ENCODE results near the gene PRKACG. TPM values are rescaled to one million over a fixed set of nuclear protein-coding genes. Genes with fewer than 3 reads are reported as not detected.
A peak's percentile ranks its signal among the peaks of the same experiment; 100 is the strongest.

PRKACG gene
- total RNA-seq, 2 donors from 2014 or later, result not detected

DNA sequence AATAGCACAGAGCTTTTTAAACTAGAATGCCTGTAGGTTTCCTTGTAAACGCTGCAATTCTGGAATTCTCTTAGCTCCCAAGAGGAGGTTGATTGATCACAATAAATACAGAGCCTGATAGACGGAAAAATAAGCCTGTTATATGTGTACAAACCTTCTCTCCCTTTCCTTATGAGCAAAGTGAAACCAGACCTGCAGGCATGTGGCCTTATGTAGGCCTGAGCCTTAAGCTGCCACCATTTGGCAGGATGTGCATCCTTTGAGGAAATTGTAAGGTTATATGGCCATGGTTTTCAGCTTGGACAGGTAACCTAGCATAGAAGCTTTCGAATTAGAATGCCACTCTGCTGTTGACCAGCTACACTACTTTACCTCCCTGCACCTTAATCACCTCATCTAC lies 49.1 kb downstream of the PRKACG start:
- intact Hi-C loops (cut with DNase I), result no loop called here
- ATAC-seq, result no peak
- 65 to 77% methylated on average over 3 of the region's 3 CpGs for WGBS, 2 donors
- H3K27me3 ChIP-seq, result no peaks in the 10 kb centered on the region
- no peaks in the 10 kb centered on the region for H3K36me3 ChIP-seq (replicated peaks in 1 of 2; ENCODE audit: insufficient read depth in 1 of 2, low read depth in 2 of 2)
- DNase-seq, result no peak
- no peak overlapping the region for H3K4me3 ChIP-seq
- H3K9me3 ChIP-seq, result no peaks in the 10 kb centered on the region
- TF ChIP-seq, protein P1, sequence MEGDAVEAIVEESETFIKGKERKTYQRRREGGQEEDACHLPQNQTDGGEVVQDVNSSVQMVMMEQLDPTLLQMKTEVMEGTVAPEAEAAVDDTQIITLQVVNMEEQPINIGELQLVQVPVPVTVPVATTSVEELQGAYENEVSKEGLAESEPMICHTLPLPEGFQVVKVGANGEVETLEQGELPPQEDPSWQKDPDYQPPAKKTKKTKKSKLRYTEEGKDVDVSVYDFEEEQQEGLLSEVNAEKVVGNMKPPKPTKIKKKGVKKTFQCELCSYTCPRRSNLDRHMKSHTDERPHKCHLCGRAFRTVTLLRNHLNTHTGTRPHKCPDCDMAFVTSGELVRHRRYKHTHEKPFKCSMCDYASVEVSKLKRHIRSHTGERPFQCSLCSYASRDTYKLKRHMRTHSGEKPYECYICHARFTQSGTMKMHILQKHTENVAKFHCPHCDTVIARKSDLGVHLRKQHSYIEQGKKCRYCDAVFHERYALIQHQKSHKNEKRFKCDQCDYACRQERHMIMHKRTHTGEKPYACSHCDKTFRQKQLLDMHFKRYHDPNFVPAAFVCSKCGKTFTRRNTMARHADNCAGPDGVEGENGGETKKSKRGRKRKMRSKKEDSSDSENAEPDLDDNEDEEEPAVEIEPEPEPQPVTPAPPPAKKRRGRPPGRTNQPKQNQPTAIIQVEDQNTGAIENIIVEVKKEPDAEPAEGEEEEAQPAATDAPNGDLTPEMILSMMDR (IDR thresholded peaks at IDR 0.05), result no peak
- TF ChIP-seq POLR2A (IDR thresholded peaks at IDR 0.05), result no peak
- peak overlapping the region in 1 of 4 donors; percentile 56 for H3K27ac ChIP-seq
- peaks cover 29% of the 10 kb centered on the region for H3K4me1 ChIP-seq

DNA sequence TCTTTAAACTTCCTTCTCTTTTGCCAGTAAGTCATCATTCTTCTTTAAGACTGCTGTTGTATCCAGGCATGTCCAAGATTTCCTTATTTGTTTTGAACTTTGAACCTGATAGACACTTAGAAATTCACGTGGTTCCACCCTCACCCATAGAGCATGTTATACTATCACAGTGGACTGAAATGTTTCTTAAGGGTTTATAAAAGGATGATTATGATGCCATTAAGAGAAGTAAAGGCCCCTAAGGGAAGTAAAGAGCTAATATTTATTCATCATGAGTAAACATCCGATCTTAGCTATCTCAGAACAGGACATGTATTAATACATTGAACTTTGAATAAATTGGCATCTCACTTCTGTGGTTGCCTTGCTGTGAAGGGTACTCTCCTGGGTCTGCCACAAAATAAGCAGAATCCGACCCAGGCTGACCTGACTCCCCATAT lies 49.8 kb downstream of the PRKACG start:
- DNase-seq (no peak), ATAC-seq (no peak)
- Histone ChIP-seq H3K36me3 (replicated peaks in 1 of 2; ENCODE audit: insufficient read depth in 1 of 2, low read depth in 2 of 2) (no peaks in the 10 kb centered on the region), H3K4me1 (peaks cover 29% of the 10 kb centered on the region), H3K27me3 (no peaks in the 10 kb centered on the region), H3K9me3 (no peaks in the 10 kb centered on the region), H3K27ac (peak overlapping the region in 2 of 4 donors; percentile 2 to 56), H3K4me3 (no peak overlapping the region)
- WGBS, 2 donors, result 40 to 45% methylated on average over 3 of the region's 3 CpGs
- intact Hi-C loops (cut with DNase I), result no loop called here
- TF ChIP-seq, protein P1 (IDR thresholded peaks at IDR 0.05), result no peak
- TF ChIP-seq POLR2A (IDR thresholded peaks at IDR 0.05), result no peak

DNA sequence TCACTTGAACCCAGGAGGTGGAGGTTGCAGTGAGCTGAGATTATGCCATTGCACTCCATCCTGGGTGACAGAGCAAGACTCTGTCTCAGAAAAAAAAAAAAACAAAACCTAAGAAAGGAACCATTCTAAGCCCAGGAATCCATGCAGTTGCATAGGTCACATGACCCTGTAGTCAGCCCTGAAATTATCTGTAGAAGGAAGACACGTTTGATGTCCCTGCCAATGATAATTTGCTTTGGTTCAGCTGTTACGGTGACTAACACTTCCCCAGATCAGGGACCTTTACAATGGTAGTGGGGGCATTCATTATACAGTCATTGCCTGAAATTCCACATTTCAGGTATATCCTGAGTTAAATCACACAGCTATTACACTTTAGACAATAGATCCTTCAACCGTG lies 50.5 kb downstream of the PRKACG start:
- DNase-seq (no peak), ATAC-seq (no peak)
- Histone ChIP-seq H3K27ac (peak overlapping the region in 3 of 4 donors; percentile 6 to 56 (median 13)), H3K4me1 (peaks cover 29% of the 10 kb centered on the region), H3K9me3 (no peaks in the 10 kb centered on the region), H3K4me3 (no peak overlapping the region), H3K36me3 (replicated peaks in 1 of 2; ENCODE audit: insufficient read depth in 1 of 2, low read depth in 2 of 2) (no peaks in the 10 kb centered on the region), H3K27me3 (no peaks in the 10 kb centered on the region)
- intact Hi-C loops (cut with DNase I), result no loop called here
- 64 to 66% methylated on average over 3 of the region's 3 CpGs for WGBS, 2 donors
- TF ChIP-seq, protein P1 (IDR thresholded peaks at IDR 0.05), result no peak
- no peak for TF ChIP-seq POLR2A (IDR thresholded peaks at IDR 0.05)

Other genes with a start within 250 kb of the PRKACG start
- 1 to 10 TPM; 3.1 to 6.9 TPM for gene FXN, start 21.6 kb upstream of the PRKACG start, total RNA-seq
- 10 to 100 TPM; 60.2 to 79.1 TPM for gene TJP2, start 160.2 kb upstream of the PRKACG start, total RNA-seq